ENCODE data around the gene PDGFRA. TPM values are rescaled to one million over a fixed set of nuclear protein-coding genes. Genes with fewer than 3 reads are reported as not detected.
"Not testable (repeated sequence)": the region's sequence is repeated elsewhere in the genome, so short reads cannot be mapped to it uniquely, and the experiment has no call there.

Gene PDGFRA
- total RNA-seq, 2 experiments from 2014 or later, result not detected

GRCh38 chr4:54233697-54234496 lies 4.8 kb downstream of the PDGFRA start:
- Mint-ChIP-seq H3K4me3 (peak overlapping the region; percentile 66), H3K27me3 (peaks cover 70% of the 10 kb centered on the region), H3K27ac (no peak overlapping the region)

DNA sequence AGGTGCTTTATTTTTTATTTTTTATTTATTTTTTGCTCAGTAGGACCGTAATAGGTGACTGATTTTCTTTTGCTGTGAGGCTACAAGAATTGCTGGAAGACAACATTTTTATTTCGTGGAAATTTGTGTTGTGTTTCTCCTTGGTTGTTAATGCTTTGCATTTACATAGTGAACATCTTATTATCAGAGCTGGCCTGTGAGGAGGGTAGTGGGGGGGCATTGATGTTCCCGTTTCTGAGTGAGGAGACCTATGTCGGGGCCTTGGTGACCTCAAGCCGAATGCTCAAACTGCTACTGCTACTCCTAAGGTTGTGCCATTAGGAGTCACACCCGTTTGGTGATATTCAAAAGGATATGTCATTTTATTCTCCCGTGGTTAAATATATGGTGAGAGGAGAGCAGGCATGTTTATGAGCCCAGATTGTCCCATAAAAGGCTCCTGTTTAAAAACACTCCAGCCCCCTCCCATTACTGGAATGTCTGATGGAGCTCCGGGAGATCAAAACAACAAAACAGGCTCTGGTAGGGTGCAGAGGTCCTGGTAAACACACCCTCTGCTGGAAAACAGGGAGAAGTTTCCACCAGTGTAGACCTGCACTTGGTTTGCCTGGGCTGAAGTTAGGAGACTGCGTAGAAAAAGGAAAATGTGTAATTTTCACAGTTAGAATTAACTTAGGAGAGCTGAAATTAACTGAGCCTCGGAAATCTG lies 5.6 kb downstream of the PDGFRA start:
- no peak overlapping the region for H3K4me3 Mint-ChIP-seq
- H3K27ac Mint-ChIP-seq, result no peak overlapping the region
- H3K27me3 Mint-ChIP-seq, result peaks cover 62% of the 10 kb centered on the region
- peaks cover 12% of the 10 kb centered on the region for H3K4me1 Mint-ChIP-seq
- DNase-seq, result no peak
- H3K36me3 Mint-ChIP-seq, result no peaks in the 10 kb centered on the region
- no peaks in the 10 kb centered on the region for H3K9me3 Mint-ChIP-seq

More at GRCh38 chr4:54233697-54234496, 4.8 kb downstream of the PDGFRA start:
- peaks cover 15% of the 10 kb centered on the region for H3K4me1 Mint-ChIP-seq
- peak; percentile 61 for DNase-seq
- no peaks in the 10 kb centered on the region for H3K9me3 Mint-ChIP-seq
- no peaks in the 10 kb centered on the region for H3K36me3 Mint-ChIP-seq

- not testable (repeated sequence) for DNase-seq, H3K4me1 Mint-ChIP-seq, H3K36me3 Mint-ChIP-seq, H3K27ac Mint-ChIP-seq, H3K4me3 Mint-ChIP-seq, H3K9me3 Mint-ChIP-seq
- peaks cover 55% of the 10 kb centered on the region for H3K27me3 Mint-ChIP-seq
Observed at GRCh38 chr4:54236316-54236715, 7.2 kb downstream of the PDGFRA start.

DNA sequence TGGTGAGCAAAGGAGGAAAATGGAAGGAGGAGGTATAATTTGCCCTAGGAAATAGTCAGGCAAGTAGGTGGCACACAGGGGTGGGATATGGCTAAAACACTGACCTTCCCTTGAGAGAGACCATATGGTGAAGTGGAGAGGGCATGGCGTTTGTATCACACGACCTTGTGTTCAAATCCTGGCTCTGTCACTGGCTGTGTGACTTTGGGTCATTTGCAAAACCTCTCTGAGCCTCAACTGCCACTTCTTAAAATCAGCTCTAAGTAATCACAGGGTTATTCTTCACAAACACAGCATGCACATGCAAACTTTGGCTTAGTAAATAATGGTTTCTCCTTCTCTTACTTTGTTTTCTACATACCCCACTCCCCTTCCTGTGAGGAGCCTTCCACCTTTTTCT lies 8.7 kb downstream of the PDGFRA start:
- H3K4me3 Mint-ChIP-seq, result no peak overlapping the region
- peaks cover 5% of the 10 kb centered on the region for H3K4me1 Mint-ChIP-seq
- peaks cover 3% of the 10 kb centered on the region for H3K9me3 Mint-ChIP-seq
- peaks cover 41% of the 10 kb centered on the region for H3K27me3 Mint-ChIP-seq
- no peaks in the 10 kb centered on the region for H3K36me3 Mint-ChIP-seq
- H3K27ac Mint-ChIP-seq, result no peak overlapping the region
- no peak for DNase-seq

DNA sequence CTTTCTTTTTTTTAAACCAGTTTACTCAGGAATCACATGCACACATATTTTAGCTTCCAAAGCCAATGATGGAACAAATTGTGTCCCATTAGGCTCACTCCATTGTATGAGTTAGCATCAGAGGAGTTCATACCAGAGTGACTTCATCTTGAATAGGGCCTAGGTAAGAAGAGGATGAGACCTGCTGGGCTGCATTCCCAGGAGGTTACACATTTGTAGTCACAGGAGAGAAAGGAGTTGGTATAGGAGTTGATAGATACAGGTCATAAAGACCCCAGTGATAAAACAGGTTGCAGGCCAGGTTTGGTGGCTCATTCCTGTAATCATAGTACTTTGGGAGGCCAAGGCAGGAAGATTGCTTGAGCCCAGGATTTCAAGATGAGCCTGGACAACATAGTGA lies 9.3 kb downstream of the PDGFRA start:
- no peak overlapping the region for H3K4me3 Mint-ChIP-seq
- no peak overlapping the region for H3K27ac Mint-ChIP-seq
- no peaks in the 10 kb centered on the region for H3K36me3 Mint-ChIP-seq
- no peak for DNase-seq
- H3K4me1 Mint-ChIP-seq, result peaks cover 5% of the 10 kb centered on the region
- H3K9me3 Mint-ChIP-seq, result peaks cover 4% of the 10 kb centered on the region
- H3K27me3 Mint-ChIP-seq, result peaks cover 42% of the 10 kb centered on the region

DNA sequence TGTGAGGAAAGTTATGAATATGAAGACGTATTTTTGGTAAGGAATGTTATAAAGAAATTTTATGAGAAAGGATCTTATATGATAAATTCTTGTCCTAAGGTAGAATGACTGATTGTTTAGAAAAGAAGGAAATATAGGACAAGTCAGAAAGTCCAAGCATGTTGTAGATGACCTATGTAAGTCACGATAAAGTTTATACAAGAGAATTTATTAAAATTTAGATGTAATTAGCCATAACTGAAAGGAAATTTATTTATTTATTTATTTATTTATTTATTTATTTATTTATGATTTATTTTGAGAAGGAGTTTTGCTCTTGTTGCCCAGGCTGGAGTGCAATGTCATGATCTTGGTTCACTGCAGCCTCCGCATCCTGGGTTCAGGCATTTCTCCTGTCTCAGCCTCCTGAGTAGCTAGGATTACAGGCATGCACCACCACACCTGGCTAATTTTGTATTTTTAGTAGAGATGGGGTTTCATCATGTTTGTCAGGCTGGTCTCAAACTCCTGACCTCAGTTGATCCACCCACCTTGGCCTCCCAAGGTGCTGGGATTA lies 12.3 kb downstream of the PDGFRA start:
- H3K4me3 Mint-ChIP-seq, H3K4me1 Mint-ChIP-seq, H3K9me3 Mint-ChIP-seq, DNase-seq, H3K36me3 Mint-ChIP-seq, H3K27ac Mint-ChIP-seq: not testable (repeated sequence)
- peaks cover 33% of the 10 kb centered on the region for H3K27me3 Mint-ChIP-seq

- not testable (repeated sequence) for H3K4me1 Mint-ChIP-seq, H3K4me3 Mint-ChIP-seq, DNase-seq, H3K36me3 Mint-ChIP-seq, H3K9me3 Mint-ChIP-seq, H3K27ac Mint-ChIP-seq
- H3K27me3 Mint-ChIP-seq, result peaks cover 30% of the 10 kb centered on the region
Observed at GRCh38 chr4:54243541-54243940, 14.4 kb downstream of the PDGFRA start.

DNA sequence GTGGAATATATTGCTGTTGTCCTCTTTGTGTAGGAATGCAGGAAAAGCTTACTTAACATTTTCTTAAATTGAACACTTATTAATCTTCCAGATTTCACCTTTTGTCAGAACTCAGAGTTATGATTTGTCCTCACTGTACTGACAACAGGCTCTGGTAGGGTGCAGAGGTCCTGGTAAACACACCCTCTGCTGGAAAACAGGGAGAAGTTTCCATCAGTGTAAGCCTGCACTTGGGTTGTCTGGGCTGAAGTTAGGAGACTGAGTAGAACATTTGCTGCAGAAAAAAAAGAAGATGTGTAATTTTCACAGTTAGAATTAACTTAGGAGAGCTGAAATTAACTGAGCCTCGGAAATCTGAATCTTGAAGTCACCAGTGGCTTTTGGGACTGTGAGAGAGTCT lies 23.2 kb downstream of the PDGFRA start:
- not testable (repeated sequence) for H3K4me1 Mint-ChIP-seq, H3K27ac Mint-ChIP-seq, H3K9me3 Mint-ChIP-seq, DNase-seq, H3K36me3 Mint-ChIP-seq, H3K27me3 Mint-ChIP-seq, H3K4me3 Mint-ChIP-seq

GRCh38 chr4:54254116-54254914 lies 25.2 kb downstream of the PDGFRA start:
- Mint-ChIP-seq H3K36me3 (no peaks in the 10 kb centered on the region), H3K27ac (no peak overlapping the region), H3K27me3 (peaks cover 7% of the 10 kb centered on the region), H3K9me3 (peaks cover 1% of the 10 kb centered on the region), H3K4me3 (no peak overlapping the region), H3K4me1 (no peaks in the 10 kb centered on the region)
- no peak for DNase-seq

GRCh38 chr4:54254915-54255246 lies 25.8 kb downstream of the PDGFRA start:
- DNase-seq, result no peak
- Mint-ChIP-seq H3K9me3 (no peaks in the 10 kb centered on the region), H3K4me1 (no peaks in the 10 kb centered on the region), H3K27me3 (peaks cover 7% of the 10 kb centered on the region), H3K27ac (no peak overlapping the region), H3K4me3 (no peak overlapping the region), H3K36me3 (no peaks in the 10 kb centered on the region)

GRCh38 chr4:54255881-54256280 lies 26.8 kb downstream of the PDGFRA start:
- Mint-ChIP-seq H3K9me3 (no peaks in the 10 kb centered on the region), H3K36me3 (no peaks in the 10 kb centered on the region), H3K4me3 (no peak overlapping the region), H3K27ac (no peak overlapping the region), H3K4me1 (no peaks in the 10 kb centered on the region), H3K27me3 (peaks cover 7% of the 10 kb centered on the region)
- DNase-seq, result no peak

GRCh38 chr4:54256491-54257486 lies 27.7 kb downstream of the PDGFRA start:
- no peak overlapping the region for H3K27ac Mint-ChIP-seq
- H3K36me3 Mint-ChIP-seq, result no peaks in the 10 kb centered on the region
- peaks cover 7% of the 10 kb centered on the region for H3K27me3 Mint-ChIP-seq
- no peaks in the 10 kb centered on the region for H3K9me3 Mint-ChIP-seq
- DNase-seq, result no peak
- H3K4me3 Mint-ChIP-seq, result no peak overlapping the region
- no peaks in the 10 kb centered on the region for H3K4me1 Mint-ChIP-seq

DNA sequence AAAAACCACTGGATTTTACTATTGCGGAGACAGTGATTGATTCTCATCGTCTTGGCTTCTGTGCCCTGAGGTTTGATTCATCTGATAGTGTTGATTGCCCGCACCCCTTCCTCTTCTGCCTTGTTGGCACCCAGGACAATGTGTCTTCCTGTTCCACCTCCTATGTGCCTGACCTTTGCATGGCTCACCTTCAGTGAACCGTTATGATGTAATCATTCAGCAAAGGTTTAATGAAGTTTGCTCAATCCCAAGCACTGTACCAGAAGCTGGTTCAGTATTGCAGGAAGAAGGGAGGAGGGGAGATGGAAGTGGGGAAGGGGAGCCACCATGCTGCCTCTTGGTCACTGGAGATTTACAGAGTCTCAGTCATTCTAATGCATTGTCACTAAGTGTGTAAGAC lies 36.3 kb downstream of the PDGFRA start:
- Mint-ChIP-seq H3K36me3 (no peaks in the 10 kb centered on the region), H3K27me3 (no peaks in the 10 kb centered on the region), H3K4me1 (no peaks in the 10 kb centered on the region), H3K4me3 (no peak overlapping the region), H3K9me3 (no peaks in the 10 kb centered on the region), H3K27ac (no peak overlapping the region)
- DNase-seq, result no peak

DNA sequence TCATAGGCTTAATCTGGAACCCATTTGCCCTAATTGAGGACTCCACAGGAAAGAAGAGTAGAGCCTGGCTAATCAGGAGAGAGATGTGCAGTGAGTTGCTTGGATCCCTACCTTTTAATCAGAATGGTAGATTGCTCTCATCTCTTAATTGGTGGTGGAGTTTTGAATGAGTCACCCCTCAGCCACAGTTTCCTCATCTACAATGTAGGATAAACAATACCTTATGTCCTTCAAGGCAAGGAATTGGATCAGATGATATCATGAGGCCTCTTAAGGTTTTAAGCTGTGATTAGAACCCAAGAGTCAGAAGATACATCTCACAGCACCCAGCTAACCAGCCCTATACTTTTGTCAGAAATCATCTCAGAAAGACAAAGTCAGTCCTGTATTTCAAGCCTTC lies 39.1 kb downstream of the PDGFRA start:
- no peaks in the 10 kb centered on the region for H3K4me1 Mint-ChIP-seq
- H3K27me3 Mint-ChIP-seq, result peaks cover 9% of the 10 kb centered on the region
- no peak overlapping the region for H3K4me3 Mint-ChIP-seq
- H3K27ac Mint-ChIP-seq, result no peak overlapping the region
- H3K9me3 Mint-ChIP-seq, result no peaks in the 10 kb centered on the region
- DNase-seq, result no peak
- H3K36me3 Mint-ChIP-seq, result no peaks in the 10 kb centered on the region
